ENCODE data around the gene CRYBG2.

DNA sequence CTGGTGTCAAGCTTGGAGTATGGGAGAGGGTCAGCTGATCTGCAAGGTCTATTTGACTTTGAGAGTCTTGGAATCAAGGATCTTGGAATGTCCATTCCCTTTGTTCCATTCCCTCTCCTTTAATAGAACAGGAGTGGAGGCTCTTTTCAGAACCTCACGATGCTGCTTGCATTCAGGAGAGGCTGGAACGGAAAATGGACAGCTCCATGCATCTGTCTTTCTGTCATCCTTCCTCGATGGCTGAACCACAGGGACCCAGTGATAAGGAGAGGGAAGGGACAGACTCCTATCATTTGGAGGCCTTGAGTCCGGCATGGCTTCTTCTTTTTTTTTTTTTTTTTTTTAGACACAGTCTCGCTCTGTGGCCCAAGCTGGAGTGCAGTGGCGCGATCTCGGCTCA lies 41.8 kb upstream of the CRYBG2 start:
- TF ChIP-seq, protein P1, sequence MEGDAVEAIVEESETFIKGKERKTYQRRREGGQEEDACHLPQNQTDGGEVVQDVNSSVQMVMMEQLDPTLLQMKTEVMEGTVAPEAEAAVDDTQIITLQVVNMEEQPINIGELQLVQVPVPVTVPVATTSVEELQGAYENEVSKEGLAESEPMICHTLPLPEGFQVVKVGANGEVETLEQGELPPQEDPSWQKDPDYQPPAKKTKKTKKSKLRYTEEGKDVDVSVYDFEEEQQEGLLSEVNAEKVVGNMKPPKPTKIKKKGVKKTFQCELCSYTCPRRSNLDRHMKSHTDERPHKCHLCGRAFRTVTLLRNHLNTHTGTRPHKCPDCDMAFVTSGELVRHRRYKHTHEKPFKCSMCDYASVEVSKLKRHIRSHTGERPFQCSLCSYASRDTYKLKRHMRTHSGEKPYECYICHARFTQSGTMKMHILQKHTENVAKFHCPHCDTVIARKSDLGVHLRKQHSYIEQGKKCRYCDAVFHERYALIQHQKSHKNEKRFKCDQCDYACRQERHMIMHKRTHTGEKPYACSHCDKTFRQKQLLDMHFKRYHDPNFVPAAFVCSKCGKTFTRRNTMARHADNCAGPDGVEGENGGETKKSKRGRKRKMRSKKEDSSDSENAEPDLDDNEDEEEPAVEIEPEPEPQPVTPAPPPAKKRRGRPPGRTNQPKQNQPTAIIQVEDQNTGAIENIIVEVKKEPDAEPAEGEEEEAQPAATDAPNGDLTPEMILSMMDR (IDR thresholded peaks at IDR 0.05) = no peak
- TF ChIP-seq FOXK1 (CRISPR knock-in tag; IDR thresholded peaks at IDR 0.05) = no peak
- no peak for TF ChIP-seq FOXJ3 (CRISPR knock-in tag; IDR thresholded peaks at IDR 0.05; ENCODE audit: borderline replicate concordance)
- TF ChIP-seq ZNF263 (CRISPR knock-in tag; IDR thresholded peaks at IDR 0.05; ENCODE audit: low read depth) = no peak
- TF ChIP-seq, protein P2, sequence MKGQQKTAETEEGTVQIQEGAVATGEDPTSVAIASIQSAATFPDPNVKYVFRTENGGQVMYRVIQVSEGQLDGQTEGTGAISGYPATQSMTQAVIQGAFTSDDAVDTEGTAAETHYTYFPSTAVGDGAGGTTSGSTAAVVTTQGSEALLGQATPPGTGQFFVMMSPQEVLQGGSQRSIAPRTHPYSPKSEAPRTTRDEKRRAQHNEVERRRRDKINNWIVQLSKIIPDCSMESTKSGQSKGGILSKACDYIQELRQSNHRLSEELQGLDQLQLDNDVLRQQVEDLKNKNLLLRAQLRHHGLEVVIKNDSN (CRISPR knock-in tag; IDR thresholded peaks at IDR 0.05) = no peak
- TF ChIP-seq, protein P3, sequence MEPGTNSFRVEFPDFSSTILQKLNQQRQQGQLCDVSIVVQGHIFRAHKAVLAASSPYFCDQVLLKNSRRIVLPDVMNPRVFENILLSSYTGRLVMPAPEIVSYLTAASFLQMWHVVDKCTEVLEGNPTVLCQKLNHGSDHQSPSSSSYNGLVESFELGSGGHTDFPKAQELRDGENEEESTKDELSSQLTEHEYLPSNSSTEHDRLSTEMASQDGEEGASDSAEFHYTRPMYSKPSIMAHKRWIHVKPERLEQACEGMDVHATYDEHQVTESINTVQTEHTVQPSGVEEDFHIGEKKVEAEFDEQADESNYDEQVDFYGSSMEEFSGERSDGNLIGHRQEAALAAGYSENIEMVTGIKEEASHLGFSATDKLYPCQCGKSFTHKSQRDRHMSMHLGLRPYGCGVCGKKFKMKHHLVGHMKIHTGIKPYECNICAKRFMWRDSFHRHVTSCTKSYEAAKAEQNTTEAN (CRISPR knock-in tag; IDR thresholded peaks at IDR 0.05) = no peak
- TF ChIP-seq TP53 (CRISPR knock-in tag; IDR thresholded peaks at IDR 0.05) = no peak
- TF ChIP-seq SP1 (CRISPR knock-in tag; conservative IDR thresholded peaks at IDR 0.05) = no peak
- no peak for TF ChIP-seq CREB1 (CRISPR knock-in tag; IDR thresholded peaks at IDR 0.05)

All from WTC11 (cell line).